CD8-positive, alpha-beta memory T cell (primary cell): ENCODE data around the gene CYTH3. TPM values are rescaled to one million over a fixed set of nuclear protein-coding genes. Genes with fewer than 3 reads are reported as not detected.

Experiments
- CTCF ChIA-PET: fragments of 350-600 bp; sonication (Branson Sonifier 250); formaldehyde crosslinking; loops from one replicate; lab custom pipeline; 2021; ENCODE audit warnings: antibody characterized with exemption; lab: Charles Lee
- POLR2A ChIA-PET: fragments of 350-600 bp; sonication (Branson Sonifier 250); formaldehyde crosslinking; loops from one replicate; lab custom pipeline; 2021; ENCODE audit warnings: antibody characterized with exemption; lab: Charles Lee
- DNase-seq, 5 donors: peaks; one replicate each; pipeline versions ENCODE4 v3.0.0 to v3.0.0-alpha.2; 2020 to 2022; ENCODE audit warnings: mixed read lengths in 1 of 5
- H3K27ac ChIP-seq: one replicate; pipeline ENCODE4 v1.7.0; 2013; ENCODE audit warnings: low read depth, mild to moderate bottlenecking, low read length, moderate library complexity
- H3K27me3 ChIP-seq: 2 replicates; pipeline ENCODE4 v1.7.0; 2013; ENCODE audit warnings: low read length, mild to moderate bottlenecking; ENCODE audit not compliant: insufficient read depth, poor library complexity, severe bottlenecking
- H3K36me3 ChIP-seq: 2 replicates; pipeline ENCODE4 v1.7.0; 2013; ENCODE audit warnings: mild to moderate bottlenecking, low read length, moderate library complexity; ENCODE audit not compliant: insufficient read depth
- H3K4me1 ChIP-seq: 2 replicates; pipeline ENCODE4 v1.7.0; 2013; ENCODE audit warnings: mild to moderate bottlenecking, low read length, moderate library complexity; ENCODE audit not compliant: insufficient read depth
- H3K4me3 ChIP-seq: 2 replicates; pipeline ENCODE4 v1.7.0; 2013; ENCODE audit warnings: mild to moderate bottlenecking, low read length
- H3K9me3 ChIP-seq: 2 replicates; pipeline ENCODE4 v1.7.0; 2013; ENCODE audit warnings: mild to moderate bottlenecking, low read length
- H3K27ac Mint-ChIP-seq, 8 donors: one replicate each; pipeline ENCODE4 v1.8.0; 2020 to 2021; ENCODE audit warnings: mixed read lengths in 8 of 8, mild to moderate bottlenecking in 6 of 8, inconsistent platforms in 3 of 8, moderate library complexity in 3 of 8
- H3K27me3 Mint-ChIP-seq, 2 donors: one replicate each; pipeline ENCODE4 v1.8.0; 2020 to 2021; ENCODE audit warnings: mixed read lengths in 2 of 2, mild to moderate bottlenecking in 1 of 2, moderate library complexity in 1 of 2
- H3K36me3 Mint-ChIP-seq, 3 donors: one replicate each; pipeline ENCODE4 v1.8.0; 2020 to 2021; ENCODE audit warnings: mixed read lengths in 3 of 3, inconsistent platforms in 1 of 3, mild to moderate bottlenecking in 1 of 3
- H3K4me1 Mint-ChIP-seq, 3 donors: one replicate each; pipeline ENCODE4 v1.8.0; 2020 to 2021; ENCODE audit warnings: mixed read lengths in 3 of 3, inconsistent platforms in 1 of 3, mild to moderate bottlenecking in 1 of 3
- H3K4me3 Mint-ChIP-seq, 7 donors: one replicate each; pipeline ENCODE4 v1.8.0; 2020 to 2021; ENCODE audit warnings: mixed read lengths in 7 of 7, mild to moderate bottlenecking in 6 of 7, moderate library complexity in 4 of 7, inconsistent platforms in 2 of 7
- H3K9me3 Mint-ChIP-seq, 5 donors: one replicate each; pipeline ENCODE4 v1.8.0; 2020 to 2022; ENCODE audit warnings: mixed read lengths in 5 of 5, mild to moderate bottlenecking in 3 of 5, moderate library complexity in 2 of 5, inconsistent platforms in 1 of 5
- polyA plus RNA-seq: library from polyadenylated mRNA; unstranded; fragments of 300-500 nt; fragmentation: Illumina TruSeq; gene quantifications from one replicate; pipeline ENCODE4 v1.2.3, GENCODE V29; 2021
- total RNA-seq, 2 experiments: library from RNA; stranded (reverse); gene quantifications; one replicate each; pipeline ENCODE4 v1.2.3, GENCODE V29; 2021

The CYTH3 gene
- total and polyA plus RNA-seq, 3 experiments from 2014 or later: 4.5 to 15.7 (median 4.9) TPM

- CTCF ChIA-PET: interaction anchor here (0.6 kb wide), 1 partner anchor 347 kb away, joined by 3 read pairs; no protein-coding TSS in a partner anchor
- peaks cover 0 to 2% of the 10 kb centered on the region in 2 donors for H3K27me3 Mint-ChIP-seq
- peaks cover 0 to 51% (median 4%) of the 10 kb centered on the region in 3 donors for H3K36me3 Mint-ChIP-seq
Measured at GRCh38 chr7:6175645-6176044, 96.8 kb downstream of the CYTH3 start.

DNA sequence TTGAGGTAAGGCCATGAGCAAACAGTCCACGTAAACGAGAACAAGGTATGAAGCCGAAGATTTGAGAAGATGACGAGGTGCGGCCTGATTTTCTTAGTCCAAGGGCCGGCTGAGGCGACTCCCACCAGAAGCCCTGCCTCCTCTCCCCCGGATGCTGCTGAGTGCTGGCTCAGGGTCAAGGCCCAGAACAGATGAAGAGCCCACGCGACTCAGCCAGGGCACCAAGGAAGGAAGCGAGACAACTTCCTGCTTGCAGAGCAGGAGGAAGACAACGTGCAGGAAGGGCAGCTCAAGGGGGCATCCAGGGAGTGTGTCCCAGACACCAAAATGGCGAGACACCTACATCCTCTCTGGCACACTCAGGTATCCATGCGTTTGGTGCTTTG lies 99.5 kb downstream of the CYTH3 start:
- CTCF ChIA-PET: no interaction called here
- H3K27ac Mint-ChIP-seq: peak overlapping the region in 1 of 8 donors; percentile 73

More at GRCh38 chr7:6175645-6176044, 96.8 kb downstream of the CYTH3 start:
- no peaks in the 10 kb centered on the region for H3K9me3 ChIP-seq
- no peak for DNase-seq
- H3K27ac ChIP-seq: no peak overlapping the region
- H3K36me3 ChIP-seq: no peaks in the 10 kb centered on the region
- H3K27me3 ChIP-seq: no peaks in the 10 kb centered on the region
- H3K4me3 ChIP-seq: no peak overlapping the region
- H3K4me1 ChIP-seq: no peaks in the 10 kb centered on the region
- POLR2A ChIA-PET: no interaction called here
- H3K4me3 Mint-ChIP-seq: no peak overlapping the region
- no peak overlapping the region for H3K27ac Mint-ChIP-seq
- H3K4me1 Mint-ChIP-seq: peaks cover 0 to 5% (median 3%) of the 10 kb centered on the region in 3 donors
- H3K9me3 Mint-ChIP-seq: no peaks in the 10 kb centered on the region

GRCh38 chr7:6172224-6172909 lies 100.1 kb downstream of the CYTH3 start:
- Mint-ChIP-seq H3K36me3 (peaks cover 0 to 64% (median 7%) of the 10 kb centered on the region in 3 donors), H3K4me3 (no peak overlapping the region), H3K9me3 (no peaks in the 10 kb centered on the region), H3K4me1 (no peaks in the 10 kb centered on the region), H3K27me3 (peaks cover 0 to 2% of the 10 kb centered on the region in 2 donors), H3K27ac (peak overlapping the region in 1 of 8 donors; percentile 73)
- Histone ChIP-seq H3K4me3 (no peak overlapping the region), H3K9me3 (no peaks in the 10 kb centered on the region), H3K36me3 (no peaks in the 10 kb centered on the region), H3K27ac (no peak overlapping the region), H3K4me1 (no peaks in the 10 kb centered on the region), H3K27me3 (no peaks in the 10 kb centered on the region)
- DNase-seq: no peak
- CTCF ChIA-PET: no interaction called here
- POLR2A ChIA-PET: no interaction called here

More for the DNA sequence above, 99.5 kb downstream of the CYTH3 start:
- no peak overlapping the region for H3K4me3 Mint-ChIP-seq
- Histone ChIP-seq H3K27me3 (no peaks in the 10 kb centered on the region), H3K4me3 (no peak overlapping the region), H3K9me3 (no peaks in the 10 kb centered on the region), H3K36me3 (no peaks in the 10 kb centered on the region), H3K27ac (no peak overlapping the region), H3K4me1 (no peaks in the 10 kb centered on the region)
- H3K36me3 Mint-ChIP-seq: peaks cover 0 to 67% (median 7%) of the 10 kb centered on the region in 3 donors
- H3K9me3 Mint-ChIP-seq: no peaks in the 10 kb centered on the region
- no peaks in the 10 kb centered on the region for H3K4me1 Mint-ChIP-seq
- DNase-seq: no peak
- POLR2A ChIA-PET: no interaction called here
- H3K27me3 Mint-ChIP-seq: peaks cover 0 to 2% of the 10 kb centered on the region in 2 donors

GRCh38 chr7:6171532-6172223 lies 100.7 kb downstream of the CYTH3 start:
- POLR2A ChIA-PET: no interaction called here
- no peaks in the 10 kb centered on the region for H3K4me1 Mint-ChIP-seq
- H3K4me3 ChIP-seq: no peak overlapping the region

DNA sequence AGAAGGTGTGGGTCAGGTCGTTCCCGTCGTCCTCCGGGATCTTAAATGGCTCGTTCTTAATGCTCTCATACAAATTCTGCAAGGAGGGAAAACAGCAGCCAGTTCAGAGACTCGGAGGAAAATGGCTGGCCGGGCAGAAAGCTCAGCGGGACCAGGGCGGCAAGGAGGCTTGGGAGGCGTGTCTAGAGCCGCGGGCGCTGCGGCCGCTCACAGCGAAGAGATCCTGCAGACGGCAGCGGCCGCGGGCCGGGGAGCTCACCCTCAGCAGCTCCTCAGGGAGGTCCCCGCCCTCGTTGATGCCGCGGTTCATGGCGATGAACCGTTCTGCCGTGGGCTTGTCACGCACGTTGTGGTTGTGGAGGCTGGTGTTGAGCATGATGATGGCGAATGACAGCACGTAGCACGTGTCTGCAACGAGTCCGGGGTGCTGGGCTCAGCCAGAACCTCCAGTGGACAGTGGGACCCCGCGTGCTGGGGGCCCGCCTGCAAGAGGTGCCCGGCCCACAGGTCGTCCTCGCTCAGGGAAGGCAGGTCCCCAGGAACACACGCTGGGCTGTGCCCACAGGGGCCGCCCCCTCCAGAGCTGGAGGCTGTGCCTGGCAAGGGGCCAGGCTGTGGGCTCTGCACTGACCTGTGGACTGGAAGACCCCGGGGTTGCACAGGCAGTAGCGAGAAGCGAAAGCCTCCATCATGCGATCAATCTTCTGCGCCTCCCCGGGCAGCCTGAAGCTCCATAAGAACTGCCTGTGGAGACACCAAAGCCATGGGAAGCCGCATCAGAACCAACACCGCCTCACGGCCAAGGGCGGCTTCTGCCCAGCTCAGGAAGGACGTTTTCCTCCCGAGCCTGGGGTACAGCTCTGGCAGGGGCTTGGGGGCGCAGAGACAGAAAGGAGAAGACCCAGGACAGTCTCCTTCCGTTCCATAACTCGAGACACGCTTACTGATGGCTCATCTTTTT lies 101.6 kb downstream of the CYTH3 start:
- H3K9me3 ChIP-seq: no peaks in the 10 kb centered on the region
- no peak for DNase-seq
- Mint-ChIP-seq H3K9me3 (no peaks in the 10 kb centered on the region), H3K27ac (no peak overlapping the region), H3K4me1 (no peaks in the 10 kb centered on the region), H3K27me3 (peaks cover 0 to 2% of the 10 kb centered on the region in 2 donors), H3K36me3 (peaks cover 0 to 60% (median 4%) of the 10 kb centered on the region in 3 donors), H3K4me3 (peak overlapping the region in 1 of 7 donors; percentile 52)
- no peaks in the 10 kb centered on the region for H3K27me3 ChIP-seq
- H3K4me1 ChIP-seq: no peaks in the 10 kb centered on the region
- no peaks in the 10 kb centered on the region for H3K36me3 ChIP-seq
- no peak overlapping the region for H3K27ac ChIP-seq
- no peak overlapping the region for H3K4me3 ChIP-seq
- ChIA-PET CTCF (no interaction called here), POLR2A (no interaction called here)

More at GRCh38 chr7:6171532-6172223, 100.7 kb downstream of the CYTH3 start:
- Mint-ChIP-seq H3K4me3 (no peak overlapping the region), H3K36me3 (peaks cover 0 to 60% (median 5%) of the 10 kb centered on the region in 3 donors), H3K9me3 (no peaks in the 10 kb centered on the region), H3K27me3 (peaks cover 0 to 2% of the 10 kb centered on the region in 2 donors), H3K27ac (peak overlapping the region in 1 of 8 donors; percentile 73)
- Histone ChIP-seq H3K9me3 (no peaks in the 10 kb centered on the region), H3K4me1 (no peaks in the 10 kb centered on the region), H3K27ac (no peak overlapping the region), H3K36me3 (no peaks in the 10 kb centered on the region), H3K27me3 (no peaks in the 10 kb centered on the region)
- no peak for DNase-seq
- CTCF ChIA-PET: no interaction called here

GRCh38 chr7:6169805-6170520 lies 102.5 kb downstream of the CYTH3 start:
- CTCF ChIA-PET: no interaction called here
- H3K9me3 Mint-ChIP-seq: no peaks in the 10 kb centered on the region
- Histone ChIP-seq H3K36me3 (no peaks in the 10 kb centered on the region), H3K27me3 (no peaks in the 10 kb centered on the region), H3K9me3 (no peaks in the 10 kb centered on the region), H3K4me1 (no peaks in the 10 kb centered on the region), H3K4me3 (no peak overlapping the region), H3K27ac (no peak overlapping the region)
- H3K4me3 Mint-ChIP-seq: peak overlapping the region in 3 of 7 donors; percentile 11 to 52 (median 22)
- no peaks in the 10 kb centered on the region for H3K4me1 Mint-ChIP-seq
- H3K27ac Mint-ChIP-seq: peak overlapping the region in 3 of 8 donors; percentile 23 to 91 (median 70)
- H3K36me3 Mint-ChIP-seq: peaks cover 0 to 58% (median 4%) of the 10 kb centered on the region in 3 donors
- DNase-seq: no peak
- H3K27me3 Mint-ChIP-seq: peaks cover 0 to 2% of the 10 kb centered on the region in 2 donors
- POLR2A ChIA-PET: no interaction called here

- Mint-ChIP-seq H3K27ac (peak overlapping the region in 1 of 8 donors; percentile 42), H3K4me3 (no peak overlapping the region), H3K36me3 (peaks cover 0 to 63% (median 4%) of the 10 kb centered on the region in 3 donors), H3K9me3 (no peaks in the 10 kb centered on the region), H3K4me1 (no peaks in the 10 kb centered on the region), H3K27me3 (peaks cover 0 to 2% of the 10 kb centered on the region in 2 donors)
- CTCF ChIA-PET: no interaction called here
- POLR2A ChIA-PET: no interaction called here
- H3K36me3 ChIP-seq: no peaks in the 10 kb centered on the region
- no peaks in the 10 kb centered on the region for H3K9me3 ChIP-seq
- no peak for DNase-seq
- no peaks in the 10 kb centered on the region for H3K27me3 ChIP-seq
- no peak overlapping the region for H3K27ac ChIP-seq
- H3K4me3 ChIP-seq: no peak overlapping the region
- H3K4me1 ChIP-seq: no peaks in the 10 kb centered on the region
Measured at GRCh38 chr7:6168477-6168868, 104.0 kb downstream of the CYTH3 start.
